HL-60/S4 treated with retinoic acid at 250 ng/mL for 4 days and 3 days (cell line): ENCODE results near the gene EEF1A2.
"Not testable (repeated sequence)": the region's sequence is repeated elsewhere in the genome, so short reads cannot be mapped to it uniquely, and the experiment has no call there.

Source experiments
- in situ Hi-C: fragments of 300-500 bp; cut with MboI; formaldehyde crosslinking; loops from 2 replicates; pipeline ENCODE4 v1.7.0; 2022; ENCODE audit warnings: low sequenced_read_pairs

EEF1A2 gene

DNA sequence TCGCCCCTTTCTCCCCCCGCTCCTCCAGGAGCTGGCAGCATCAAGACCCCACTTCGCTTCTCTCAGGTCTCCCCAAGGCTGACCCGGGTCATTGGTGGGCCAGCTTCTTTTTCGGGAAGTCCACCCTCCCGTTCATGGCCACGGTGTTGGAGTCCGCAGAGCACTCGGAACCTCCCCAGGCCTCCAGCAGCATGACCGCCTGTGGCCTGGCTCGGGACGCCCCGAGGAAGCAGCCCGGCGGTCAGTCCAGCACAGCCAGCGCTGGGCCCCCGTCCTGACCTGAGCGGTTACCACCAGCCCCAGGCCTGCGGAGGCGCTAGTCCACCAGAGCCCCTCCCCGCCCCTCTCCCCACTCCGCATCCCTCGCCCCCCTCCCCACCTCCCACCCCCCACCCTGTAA lies 22.7 kb upstream of the EEF1A2 start:
- in situ Hi-C loops: no loop called here

DNA sequence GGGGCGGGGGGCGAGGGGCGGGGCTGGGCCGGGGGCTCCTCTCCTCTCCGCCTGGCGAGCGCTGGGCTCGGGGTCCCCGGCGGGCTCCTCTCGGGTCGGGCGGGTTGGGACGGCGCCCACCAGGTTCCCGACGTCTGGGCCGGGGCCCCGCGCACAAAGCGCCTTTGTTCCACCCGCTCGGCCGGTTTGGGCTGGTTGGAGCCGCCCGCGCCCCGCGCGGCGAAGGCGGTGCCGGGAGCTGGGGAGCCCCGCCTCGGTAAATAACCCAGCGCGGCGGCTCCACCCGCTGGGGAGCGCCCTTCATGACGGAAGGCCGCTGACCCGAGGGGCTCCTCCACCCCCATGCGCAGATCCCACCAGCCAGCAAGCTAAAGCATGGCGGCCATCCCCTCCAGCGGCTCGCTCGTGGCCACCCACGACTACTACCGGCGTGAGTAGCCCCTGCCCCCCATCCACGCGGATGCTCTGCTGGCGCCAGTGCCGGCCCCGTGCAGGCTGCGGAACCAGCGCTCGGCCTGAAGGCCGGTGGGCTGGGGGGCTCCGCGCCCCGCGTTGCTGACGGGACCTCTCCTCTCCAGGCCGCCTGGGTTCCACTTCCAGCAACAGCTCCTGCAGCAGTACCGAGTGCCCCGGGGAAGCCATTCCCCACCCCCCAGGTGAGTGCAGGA lies 22.2 kb upstream of the EEF1A2 start:
- in situ Hi-C loops: no loop called here

DNA sequence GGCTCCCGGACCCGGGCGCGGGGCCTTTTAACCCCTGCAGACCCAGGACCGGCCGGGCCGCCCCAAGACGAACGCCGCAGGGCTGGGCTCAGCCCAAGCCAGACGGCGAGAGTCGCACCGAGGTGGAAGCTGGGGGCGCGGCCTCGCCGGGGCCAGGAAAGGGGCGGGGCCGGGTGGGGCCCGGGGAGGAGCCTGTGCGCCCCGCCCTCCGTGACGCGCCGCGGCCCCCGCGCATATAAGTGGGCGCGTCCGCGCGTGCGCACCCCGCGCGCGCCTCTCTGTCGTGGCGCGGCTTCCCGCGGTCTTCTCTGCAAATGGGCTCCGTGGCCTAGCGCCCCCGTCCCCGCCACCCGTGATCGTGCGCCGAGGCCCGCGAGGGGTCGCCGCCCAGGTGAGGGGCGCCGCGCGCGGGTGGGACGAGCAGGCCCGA lies 21.6 kb upstream of the EEF1A2 start, which contains the start of gene PPDPF:
PPDPF (plus strand) TSS at position 262 of the 430 bp plus-strand sequence. CDS start 544 bp downstream, outside the sequence.
- in situ Hi-C loops: no loop called here

DNA sequence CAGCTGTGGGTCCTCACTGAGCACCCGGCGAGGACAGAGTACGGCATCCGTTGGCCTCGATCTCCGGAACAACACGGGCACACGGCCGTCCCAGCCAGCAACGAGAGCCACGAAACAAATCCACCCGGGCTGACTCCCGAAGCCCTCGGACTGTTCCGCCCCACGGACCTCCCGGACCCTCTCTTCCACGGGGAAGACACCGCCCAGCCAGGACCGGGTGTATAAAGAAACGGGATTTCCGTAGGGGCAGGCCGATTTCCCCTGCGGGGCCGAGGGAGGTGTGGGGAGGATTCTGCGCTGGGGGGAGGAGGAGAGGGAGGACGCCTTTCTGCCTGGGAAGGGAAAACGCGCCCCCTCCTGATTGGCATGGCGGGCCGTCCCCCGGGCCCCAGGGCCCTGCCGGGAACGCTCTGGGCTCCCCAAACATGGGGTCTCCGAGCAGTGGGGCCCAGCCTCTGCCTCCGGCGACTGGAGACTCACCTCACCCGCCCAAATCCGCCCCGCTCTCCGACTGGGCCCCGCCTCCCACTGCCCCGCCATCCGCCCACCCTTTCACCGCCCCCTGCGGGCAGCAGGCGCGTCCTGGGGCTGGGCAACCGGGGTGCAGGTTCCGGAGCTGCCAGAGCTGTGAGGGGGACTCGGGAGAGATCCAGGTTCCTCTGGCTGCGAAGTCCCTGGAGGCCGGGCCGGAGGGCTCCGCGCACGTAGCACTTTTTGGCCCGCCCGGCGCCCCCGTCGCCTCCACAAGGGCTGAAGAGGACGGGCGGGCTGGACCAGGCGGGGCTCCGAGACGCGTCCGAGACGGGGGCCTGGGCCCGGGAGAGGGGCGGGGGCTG lies 21.0 kb upstream of the EEF1A2 start:
- in situ Hi-C loops: no loop called here

DNA sequence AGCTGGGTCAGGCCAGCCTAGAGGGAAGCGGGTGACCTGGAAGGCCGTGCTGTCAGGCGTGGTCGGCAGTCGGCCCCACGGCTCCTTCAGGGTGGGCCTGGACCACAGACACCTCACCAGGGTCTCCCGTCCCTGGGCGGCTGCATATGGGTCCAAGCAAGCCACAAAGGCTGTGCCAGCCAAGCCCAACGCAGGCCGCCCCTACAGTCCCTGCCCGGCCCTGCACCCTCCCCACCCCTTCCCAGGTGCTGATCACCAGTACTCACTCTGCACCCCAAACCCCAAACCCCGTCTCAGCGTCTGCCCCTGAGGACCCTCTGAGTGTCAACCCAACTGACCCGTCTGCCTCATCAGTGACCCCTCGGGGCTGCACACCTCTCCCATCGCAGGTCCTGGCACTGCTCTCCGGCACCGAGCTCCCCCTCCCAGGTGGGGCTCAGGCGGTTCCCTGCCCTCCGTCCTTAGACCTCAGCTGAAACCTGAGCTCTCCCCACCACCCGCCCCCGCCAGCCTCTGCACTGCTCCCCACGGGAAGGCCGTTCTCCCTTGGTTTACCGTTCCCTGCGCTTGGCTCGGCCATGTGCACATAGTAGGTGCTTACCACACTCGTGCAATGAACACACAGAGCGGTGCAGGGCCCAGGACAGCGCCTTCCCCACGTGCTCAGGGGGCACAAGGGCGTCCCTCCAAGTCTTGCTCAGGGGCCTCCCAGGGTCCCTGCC lies 20.2 kb upstream of the EEF1A2 start:
- in situ Hi-C loops: no loop called here

DNA sequence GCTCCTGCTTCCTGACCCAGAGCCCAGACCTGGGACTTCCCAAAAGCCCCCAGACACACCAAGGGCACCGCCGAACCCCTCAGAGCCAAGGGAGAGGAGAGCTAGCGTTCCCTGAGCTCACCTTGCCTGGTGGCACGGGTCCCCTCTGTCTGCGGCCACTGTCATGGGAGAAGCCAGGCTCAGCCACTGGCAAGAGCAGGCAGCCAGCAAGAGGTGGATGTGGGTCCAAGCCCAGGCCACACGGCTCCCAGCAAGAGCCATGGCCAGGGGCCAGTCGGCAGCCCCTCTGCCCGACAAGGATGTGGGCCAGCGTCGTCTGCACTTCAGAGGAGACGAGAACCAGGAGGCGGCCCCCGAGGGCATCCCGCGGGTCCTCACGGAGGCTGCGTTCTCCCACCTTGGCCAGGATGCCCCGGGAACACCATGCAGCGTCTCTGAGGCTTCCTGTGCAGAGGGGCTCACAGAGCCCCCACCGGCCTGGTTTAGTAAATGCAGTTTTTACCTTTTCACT lies 19.5 kb upstream of the EEF1A2 start:
- in situ Hi-C loops: no loop called here

DNA sequence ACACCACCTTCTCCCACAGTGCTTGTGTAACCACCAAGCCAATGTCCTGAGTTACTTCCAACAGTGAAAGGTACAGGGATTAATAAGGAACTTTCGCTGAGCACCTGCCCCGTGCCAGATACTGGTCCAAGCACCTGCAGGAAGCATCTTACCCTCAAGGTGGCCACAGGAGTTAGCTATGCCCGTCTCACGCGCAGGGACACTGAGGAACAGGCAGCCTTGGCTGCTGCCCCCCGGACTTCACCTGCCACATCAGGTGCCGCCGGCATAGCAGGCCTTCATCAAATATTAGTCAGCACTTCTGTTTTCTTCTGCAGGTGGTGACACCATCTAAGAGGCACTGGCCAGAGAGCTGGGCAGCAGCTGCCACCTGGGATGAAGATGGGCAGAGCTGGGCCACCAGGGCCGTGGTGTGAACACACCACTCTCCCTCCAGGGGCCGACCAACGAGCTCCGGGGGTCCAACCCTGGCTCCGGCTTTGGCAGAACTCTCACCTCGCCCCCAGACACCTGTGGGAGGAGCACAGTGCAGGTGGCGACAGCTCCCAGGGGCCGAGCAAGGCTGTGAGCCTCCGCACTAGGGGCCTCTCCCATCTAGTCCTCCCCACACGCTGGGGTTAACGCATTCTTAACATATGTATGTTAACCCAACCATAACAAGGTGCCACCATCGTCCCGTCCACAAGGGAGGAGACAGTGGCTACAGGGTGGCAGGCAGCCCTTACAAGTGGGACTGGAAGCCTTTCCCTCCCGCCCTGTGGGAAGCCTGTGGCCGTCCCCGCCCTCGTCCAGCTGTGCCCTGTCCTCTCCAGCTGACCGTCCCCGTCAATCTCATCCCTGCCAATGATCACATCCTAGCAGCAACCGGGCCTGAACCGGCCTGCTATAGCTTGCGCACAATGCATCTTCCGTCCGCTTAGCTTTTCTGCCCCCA lies 18.8 kb upstream of the EEF1A2 start:
- in situ Hi-C loops: no loop called here

DNA sequence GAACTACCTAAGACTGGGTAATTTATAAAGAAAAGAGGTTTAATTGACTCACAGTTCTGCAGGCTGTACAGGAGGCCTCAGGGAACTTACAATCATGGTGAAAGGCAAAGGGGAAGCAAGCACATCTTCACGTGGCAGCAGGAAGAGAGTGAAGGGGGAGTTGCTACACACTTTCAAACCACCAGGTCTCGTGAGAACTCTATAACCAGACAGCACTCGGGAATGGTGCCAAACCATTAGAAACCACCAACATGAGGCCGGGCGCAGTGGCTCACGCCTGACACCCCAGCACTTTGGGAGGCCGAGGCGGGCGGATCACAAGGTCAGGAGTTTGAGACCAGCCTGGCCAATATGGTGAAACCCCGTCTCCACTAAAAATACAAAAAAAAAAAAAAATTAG lies 15.6 kb upstream of the EEF1A2 start:
- in situ Hi-C loops: not testable (repeated sequence)

DNA sequence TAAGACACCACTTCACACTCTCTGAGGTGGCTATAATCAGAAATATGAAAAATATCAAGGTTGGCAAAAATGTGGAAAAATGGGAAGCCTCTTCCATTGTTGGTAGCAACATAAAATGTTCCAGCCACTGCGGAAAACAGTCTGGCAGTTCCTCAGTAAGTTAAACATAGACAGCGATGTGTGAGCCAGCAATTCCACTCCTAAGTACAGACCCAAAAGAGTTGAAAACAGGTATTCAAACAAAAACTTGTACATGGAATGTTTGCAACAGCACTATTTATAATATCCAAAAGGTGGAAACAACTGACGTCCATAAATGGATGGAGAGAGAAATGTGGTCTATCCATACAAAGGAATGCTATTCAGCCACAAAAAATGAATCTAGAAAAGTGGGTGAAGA lies 14.3 kb upstream of the EEF1A2 start:
- in situ Hi-C loops: no loop called here

DNA sequence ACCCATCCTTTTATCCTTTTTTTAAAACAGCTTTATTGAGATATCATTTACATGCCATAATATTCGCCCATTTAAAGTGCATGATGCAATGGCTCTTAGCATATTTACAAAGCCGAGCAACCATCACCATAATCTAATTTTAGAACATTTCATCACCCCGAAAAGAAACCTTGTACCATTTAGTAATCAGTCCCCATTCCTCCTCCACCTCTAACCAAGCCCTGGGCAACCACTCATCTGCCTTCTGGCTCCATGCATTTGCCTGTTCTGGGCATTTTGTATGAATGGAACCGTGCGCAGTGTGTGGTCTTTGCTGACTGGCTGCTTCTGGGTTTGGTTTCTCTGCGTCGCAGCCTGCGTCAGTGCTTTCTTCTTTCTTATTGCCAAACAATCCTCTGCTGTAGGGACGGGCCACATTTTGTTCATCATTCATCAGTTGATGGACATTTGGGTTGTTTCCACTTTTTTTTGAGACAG lies 10.2 kb upstream of the EEF1A2 start:
- in situ Hi-C loops: no loop called here

DNA sequence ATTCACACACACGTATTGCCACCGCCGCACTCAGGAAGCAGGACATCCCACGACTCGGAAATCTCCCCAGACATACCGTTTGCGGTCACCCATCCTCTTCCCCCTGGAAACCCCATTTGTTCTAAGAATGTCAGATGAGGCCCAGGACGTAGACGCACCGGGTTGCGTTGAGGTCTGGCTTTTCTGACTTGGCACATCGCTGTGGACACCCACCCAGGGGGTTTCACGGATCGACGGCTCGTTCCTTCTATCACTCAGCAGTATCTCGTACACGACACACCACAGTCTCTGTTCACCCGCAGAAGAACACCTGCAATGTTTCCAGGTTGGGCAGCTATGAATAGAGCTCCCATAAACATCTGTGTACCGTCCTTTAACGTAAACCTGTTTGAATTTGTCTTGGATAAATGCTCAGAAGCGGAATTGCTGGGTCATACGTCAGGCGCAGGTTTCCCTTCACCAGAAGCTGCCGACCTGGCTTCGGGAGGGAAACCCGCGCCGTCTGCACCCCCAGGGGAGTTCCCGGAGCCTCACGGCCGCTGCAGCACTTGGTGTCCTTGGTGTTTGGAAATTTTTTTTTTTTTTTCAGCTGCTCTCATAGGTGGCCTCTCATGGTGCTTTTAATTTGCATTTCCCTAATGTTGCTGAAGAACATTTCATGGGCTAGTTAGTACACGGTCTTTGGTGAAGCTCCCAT lies 9.3 kb upstream of the EEF1A2 start:
- in situ Hi-C loops: no loop called here

DNA sequence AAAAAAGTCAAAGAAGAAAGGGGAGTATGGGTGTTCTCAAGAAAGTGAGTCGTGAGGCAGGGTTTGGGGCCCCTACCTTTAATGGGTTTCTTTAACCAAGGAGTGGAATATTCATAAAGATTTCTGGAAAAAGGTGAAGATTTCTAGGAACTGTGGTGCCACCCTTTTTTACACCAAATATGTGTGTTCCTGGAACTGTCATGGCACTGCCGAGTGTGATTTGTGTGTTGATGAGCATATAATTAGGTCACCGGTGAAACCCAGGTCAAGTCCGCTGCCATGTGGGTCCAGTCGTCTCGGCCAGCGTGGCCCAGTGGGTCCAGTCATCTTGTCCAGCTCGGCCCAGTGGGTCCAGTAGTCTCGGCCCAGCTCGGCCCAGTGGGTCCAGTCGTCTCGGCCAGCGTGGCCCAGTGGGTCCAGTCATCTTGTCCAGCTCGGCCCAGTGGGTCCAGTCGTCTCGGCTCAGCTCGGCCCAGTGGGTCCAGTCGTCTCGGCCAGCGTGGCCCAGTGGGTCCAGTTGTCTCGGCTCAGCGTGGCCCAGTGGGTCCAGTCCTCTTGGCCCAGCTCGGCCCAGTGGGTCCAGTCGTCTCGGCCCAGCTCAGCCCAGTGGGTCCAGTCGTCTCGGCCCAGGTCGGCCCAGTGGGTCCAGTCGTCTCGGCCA lies 8.3 kb upstream of the EEF1A2 start:
- in situ Hi-C loops: no loop called here

DNA sequence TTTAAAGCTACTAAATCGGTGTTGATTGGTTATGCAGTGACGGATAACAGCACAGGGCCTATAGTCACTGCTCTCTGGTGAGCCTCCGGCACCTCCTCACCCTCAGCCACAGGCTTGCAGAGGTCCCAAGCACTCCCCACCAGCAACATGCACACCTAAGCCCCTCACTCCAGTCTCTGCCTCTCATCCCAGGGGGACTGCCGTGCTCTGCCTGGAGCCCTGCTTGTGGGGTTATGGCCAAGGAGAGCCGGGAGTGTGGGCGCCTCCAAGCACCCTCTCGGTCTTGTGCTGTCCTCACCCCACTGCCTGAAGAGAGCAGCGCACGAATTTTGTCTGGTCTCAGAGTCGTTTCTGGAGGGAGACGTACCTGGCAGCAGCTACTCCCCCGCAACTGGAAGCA lies 6.8 kb upstream of the EEF1A2 start:
- in situ Hi-C loops: no loop called here

DNA sequence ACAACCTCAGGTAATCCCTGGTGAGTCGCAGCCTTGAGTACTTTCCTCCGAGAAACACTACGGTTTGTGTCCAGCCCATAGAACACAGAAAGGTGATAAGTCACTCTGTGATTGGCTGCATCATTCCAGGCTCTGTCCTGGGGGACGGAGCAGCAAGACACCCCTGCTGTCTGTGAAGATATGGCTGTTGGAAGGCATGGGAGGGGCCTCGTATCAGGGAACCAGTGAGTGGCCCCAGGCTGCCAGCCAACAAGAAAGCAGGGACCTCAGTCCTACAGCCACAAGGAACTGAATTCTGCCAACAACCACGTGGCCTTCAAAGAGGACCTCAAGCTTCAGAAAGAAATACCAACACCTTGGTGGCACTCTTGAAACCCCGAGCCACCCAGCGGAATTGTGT lies 6.4 kb upstream of the EEF1A2 start:
- in situ Hi-C loops: no loop called here

DNA sequence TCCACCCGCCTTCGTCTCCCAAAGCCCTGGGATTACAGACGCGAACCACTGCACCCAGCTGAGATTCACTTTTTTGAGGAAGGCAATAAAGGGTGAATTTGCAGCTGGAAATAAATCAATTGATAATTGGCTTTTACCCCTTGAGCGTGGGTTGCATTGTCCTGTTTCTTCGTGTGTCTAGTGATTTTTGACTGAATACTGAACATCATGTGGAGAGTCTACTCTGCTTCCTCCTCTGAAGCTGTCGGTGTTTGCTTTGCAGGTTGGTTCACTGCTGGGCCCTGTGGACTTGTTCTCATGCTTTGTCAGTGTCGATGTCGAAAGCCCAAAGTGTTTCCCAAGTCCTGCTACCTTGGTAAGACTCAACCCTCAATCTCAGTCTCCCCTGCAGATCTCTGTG lies 5.8 kb upstream of the EEF1A2 start:
- in situ Hi-C loops: no loop called here

DNA sequence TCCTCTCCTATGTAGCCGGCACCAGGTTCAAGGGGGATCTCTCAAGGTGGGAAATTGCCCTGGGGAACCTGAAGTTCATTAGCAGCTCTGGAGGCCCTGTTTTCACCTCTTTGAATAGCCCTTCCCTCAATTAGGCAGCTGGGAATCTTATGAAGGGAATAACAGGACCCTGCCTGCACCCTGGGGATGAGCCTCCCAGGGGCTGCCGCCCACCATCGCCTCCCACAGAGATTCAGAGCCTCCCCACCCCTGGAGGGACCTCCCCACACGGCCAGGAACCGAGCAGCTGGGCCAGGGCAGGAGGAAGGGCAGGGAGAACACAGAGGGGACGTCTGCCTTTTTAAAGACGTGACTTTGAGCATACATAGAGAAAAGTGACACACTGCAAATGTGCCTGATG lies 4.6 kb upstream of the EEF1A2 start:
- in situ Hi-C loops: no loop called here

DNA sequence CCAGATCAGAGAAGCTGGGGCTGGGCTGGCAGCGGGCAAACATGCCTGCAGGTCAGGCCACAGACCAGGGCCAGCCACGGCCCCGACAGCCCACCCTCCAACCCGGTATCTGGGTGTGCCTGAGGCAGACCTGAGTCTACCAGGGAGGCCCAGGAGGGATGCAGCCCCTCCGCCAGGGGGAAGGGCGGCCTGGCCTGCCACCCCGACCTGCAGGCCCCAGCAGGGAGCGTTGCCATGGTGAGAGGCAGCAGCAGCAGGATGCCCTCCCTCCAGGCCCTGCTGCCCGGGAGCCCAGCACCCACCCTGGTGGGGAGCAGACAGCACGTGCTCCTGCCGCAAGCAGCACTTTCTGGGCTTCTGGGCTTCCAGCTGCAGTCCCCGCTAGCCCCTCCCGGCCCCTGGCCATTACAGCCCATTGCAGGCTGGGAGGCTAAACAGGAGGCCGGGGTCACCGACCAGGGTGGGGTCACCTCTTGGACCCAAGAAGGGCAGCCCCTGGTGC lies 3.8 kb upstream of the EEF1A2 start:
- in situ Hi-C loops: no loop called here

DNA sequence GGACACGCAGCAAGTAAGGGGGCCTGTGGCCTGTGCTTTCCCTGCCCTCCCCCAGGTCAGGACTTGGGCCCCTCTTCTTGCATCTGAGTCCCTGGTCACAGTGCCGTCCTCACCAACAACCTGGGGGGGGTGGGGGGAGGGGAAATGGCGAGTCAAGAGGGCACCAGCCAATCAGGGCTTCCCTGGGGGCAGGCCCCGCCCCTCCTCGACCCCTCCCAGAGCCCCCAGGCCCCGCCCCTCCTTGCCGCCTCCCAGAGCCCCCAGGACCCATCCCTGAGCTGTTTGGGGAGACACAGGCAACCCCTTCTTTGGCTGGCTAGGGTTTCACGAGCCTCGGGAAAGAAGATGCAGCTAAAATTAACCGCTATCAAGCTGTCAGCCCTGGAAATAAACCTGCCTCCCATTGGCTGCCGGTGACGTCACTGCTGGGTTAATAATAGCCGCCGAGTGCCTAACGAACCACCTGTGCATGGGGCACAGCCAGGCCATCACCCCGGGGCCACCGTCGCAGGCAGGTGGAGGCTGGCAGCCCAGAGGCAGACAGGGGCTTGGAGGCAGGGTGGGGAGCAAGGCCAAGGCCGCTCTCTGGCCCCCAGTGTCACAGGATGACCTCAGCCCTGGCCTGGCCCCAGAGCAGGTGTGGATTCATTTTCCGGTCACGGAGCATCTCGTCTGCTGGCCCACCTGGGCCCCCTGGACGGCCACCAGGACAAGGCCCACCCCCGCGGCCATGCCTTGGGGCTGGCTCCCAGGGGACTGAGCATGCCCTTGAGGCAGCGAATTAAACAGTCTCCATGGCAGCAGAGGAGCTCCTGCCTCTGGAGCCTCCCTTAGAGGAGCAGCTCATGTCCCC lies 3.2 kb upstream of the EEF1A2 start:
- in situ Hi-C loops: no loop called here
